HL-60 (cell line): ENCODE measurements around the gene B4GALT2.

ENCODE experiments used
- GABPA ChIP-seq: IDR thresholded peaks from 2 replicates; pipeline ENCODE4 v1.6.1; 2012; ENCODE audit warnings: low read depth
- POLR2AphosphoS5 ChIP-seq: IDR thresholded peaks from 2 replicates; pipeline ENCODE4 v1.6.1; 2012; ENCODE audit warnings: low read depth
- REST ChIP-seq: IDR thresholded peaks from 2 replicates; pipeline ENCODE4 v1.6.1; 2012; ENCODE audit warnings: low read depth; ENCODE audit not compliant: insufficient replicate concordance
- SPI1 ChIP-seq: IDR thresholded peaks from 2 replicates; pipeline ENCODE4 v1.6.1; 2012; ENCODE audit warnings: low read depth, mild to moderate bottlenecking, borderline replicate concordance
- TF ChIP-seq, protein P1 (sequence below): IDR thresholded peaks from one replicate; pipeline ENCODE4 v1.5.1; 2011; ENCODE audit warnings: low read length, control low read depth, inconsistent platforms; ENCODE audit not compliant: insufficient read depth

- TF ChIP-seq, protein P1, sequence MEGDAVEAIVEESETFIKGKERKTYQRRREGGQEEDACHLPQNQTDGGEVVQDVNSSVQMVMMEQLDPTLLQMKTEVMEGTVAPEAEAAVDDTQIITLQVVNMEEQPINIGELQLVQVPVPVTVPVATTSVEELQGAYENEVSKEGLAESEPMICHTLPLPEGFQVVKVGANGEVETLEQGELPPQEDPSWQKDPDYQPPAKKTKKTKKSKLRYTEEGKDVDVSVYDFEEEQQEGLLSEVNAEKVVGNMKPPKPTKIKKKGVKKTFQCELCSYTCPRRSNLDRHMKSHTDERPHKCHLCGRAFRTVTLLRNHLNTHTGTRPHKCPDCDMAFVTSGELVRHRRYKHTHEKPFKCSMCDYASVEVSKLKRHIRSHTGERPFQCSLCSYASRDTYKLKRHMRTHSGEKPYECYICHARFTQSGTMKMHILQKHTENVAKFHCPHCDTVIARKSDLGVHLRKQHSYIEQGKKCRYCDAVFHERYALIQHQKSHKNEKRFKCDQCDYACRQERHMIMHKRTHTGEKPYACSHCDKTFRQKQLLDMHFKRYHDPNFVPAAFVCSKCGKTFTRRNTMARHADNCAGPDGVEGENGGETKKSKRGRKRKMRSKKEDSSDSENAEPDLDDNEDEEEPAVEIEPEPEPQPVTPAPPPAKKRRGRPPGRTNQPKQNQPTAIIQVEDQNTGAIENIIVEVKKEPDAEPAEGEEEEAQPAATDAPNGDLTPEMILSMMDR, result no peak
- no peak for TF ChIP-seq POLR2AphosphoS5
- no peak for TF ChIP-seq GABPA
- TF ChIP-seq REST, result no peak
- no peak for TF ChIP-seq SPI1
These were observed 45.3 kb downstream of the B4GALT2 start for GRCh38 chr1:44024031-44024902.
